Measurements from ENCODE around the gene MBL2. TPM values are rescaled to one million over a fixed set of nuclear protein-coding genes. Genes with fewer than 3 reads are reported as not detected.
A peak's percentile ranks its signal among the peaks of the same experiment; 100 is the strongest.

The MBL2 gene
- total RNA-seq = not detected

- H3K4me1 Mint-ChIP-seq (ENCODE audit: low read depth in 2 of 2) = no peaks in the 10 kb centered on the region
- no peaks in the 10 kb centered on the region for H3K36me3 Mint-ChIP-seq
- DNase-seq (ENCODE audit: low spot score) (no peak), ATAC-seq (no peak)
- H3K9me3 Mint-ChIP-seq = no peaks in the 10 kb centered on the region
- H3K27ac Mint-ChIP-seq = no peak within 1 kb of the TSS
- no peak within 1 kb of the TSS for H3K4me3 Mint-ChIP-seq
- peaks cover 5 to 6% of the 10 kb centered on the region in 2 donors for H3K27me3 Mint-ChIP-seq
Measured at GRCh38 chr10:52772623-52773022, at the start of gene MBL2. Gene MBL2 (minus strand): TSS chr10:52772784. CDS start chr10:52771635, 1,149 bp downstream.

- DNase-seq (ENCODE audit: low spot score) = no peak
- no peaks in the 10 kb centered on the region for H3K27me3 Mint-ChIP-seq
- no peak overlapping the region for H3K4me3 Mint-ChIP-seq
- no peaks in the 10 kb centered on the region for H3K36me3 Mint-ChIP-seq
- peaks cover 4% of the 10 kb centered on the region for H3K9me3 Mint-ChIP-seq
- no peak for ATAC-seq
- no peaks in the 10 kb centered on the region for H3K4me1 Mint-ChIP-seq (ENCODE audit: low read depth in 2 of 2)
- H3K27ac Mint-ChIP-seq = no peak overlapping the region
Measured at GRCh38 chr10:52820309-52820708, 47.7 kb upstream of the MBL2 start.

GRCh38 chr10:52818019-52818418, 45.4 kb upstream of the MBL2 start:
- DNase-seq (ENCODE audit: low spot score) (no peak), ATAC-seq (no peak)

GRCh38 chr10:52814506-52814905, 41.9 kb upstream of the MBL2 start:
- ATAC-seq = no peak
- Mint-ChIP-seq H3K9me3 (peaks cover 4% of the 10 kb centered on the region), H3K4me1 (ENCODE audit: low read depth in 2 of 2) (no peaks in the 10 kb centered on the region), H3K27ac (no peak overlapping the region), H3K27me3 (no peaks in the 10 kb centered on the region), H3K4me3 (no peak overlapping the region), H3K36me3 (no peaks in the 10 kb centered on the region)
- no peak for DNase-seq (ENCODE audit: low spot score)

More at GRCh38 chr10:52818019-52818418, 45.4 kb upstream of the MBL2 start:
- Mint-ChIP-seq H3K4me1 (ENCODE audit: low read depth in 2 of 2) (no peaks in the 10 kb centered on the region), H3K27me3 (no peaks in the 10 kb centered on the region), H3K36me3 (no peaks in the 10 kb centered on the region), H3K27ac (no peak overlapping the region), H3K4me3 (no peak overlapping the region), H3K9me3 (peaks cover 4% of the 10 kb centered on the region)

- Mint-ChIP-seq H3K4me1 (ENCODE audit: low read depth in 2 of 2) (no peaks in the 10 kb centered on the region), H3K27me3 (no peaks in the 10 kb centered on the region), H3K27ac (no peak overlapping the region), H3K36me3 (no peaks in the 10 kb centered on the region), H3K4me3 (no peak overlapping the region), H3K9me3 (peaks cover 4% of the 10 kb centered on the region)
- DNase-seq (ENCODE audit: low spot score) (no peak), ATAC-seq (no peak)
Measured at GRCh38 chr10:52811776-52812175, 39.2 kb upstream of the MBL2 start.

GRCh38 chr10:52810761-52811160, 38.2 kb upstream of the MBL2 start:
- Mint-ChIP-seq H3K4me3 (no peak overlapping the region), H3K27me3 (no peaks in the 10 kb centered on the region), H3K27ac (no peak overlapping the region), H3K9me3 (peaks cover 3% of the 10 kb centered on the region), H3K4me1 (ENCODE audit: low read depth in 2 of 2) (no peaks in the 10 kb centered on the region), H3K36me3 (no peaks in the 10 kb centered on the region)
- no peak for DNase-seq (ENCODE audit: low spot score)
- no peak for ATAC-seq

- H3K4me1 Mint-ChIP-seq (ENCODE audit: low read depth in 2 of 2) = no peaks in the 10 kb centered on the region
- H3K9me3 Mint-ChIP-seq = no peaks in the 10 kb centered on the region
- DNase-seq (ENCODE audit: low spot score) (no peak), ATAC-seq (no peak)
- no peaks in the 10 kb centered on the region for H3K36me3 Mint-ChIP-seq
- no peak overlapping the region for H3K4me3 Mint-ChIP-seq
- H3K27me3 Mint-ChIP-seq = no peaks in the 10 kb centered on the region
- H3K27ac Mint-ChIP-seq = no peak overlapping the region
Measured at GRCh38 chr10:52807803-52808202, 35.2 kb upstream of the MBL2 start.

GRCh38 chr10:52805414-52806285, 33.1 kb upstream of the MBL2 start:
- DNase-seq (ENCODE audit: low spot score) = no peak
- Mint-ChIP-seq H3K27ac (no peak overlapping the region), H3K36me3 (no peaks in the 10 kb centered on the region), H3K27me3 (no peaks in the 10 kb centered on the region), H3K9me3 (peaks cover 2% of the 10 kb centered on the region), H3K4me3 (no peak overlapping the region), H3K4me1 (ENCODE audit: low read depth in 2 of 2) (no peaks in the 10 kb centered on the region)
- ATAC-seq = no peak

GRCh38 chr10:52801947-52802346, 29.4 kb upstream of the MBL2 start:
- ATAC-seq (no peak), DNase-seq (ENCODE audit: low spot score) (no peak)
- Mint-ChIP-seq H3K9me3 (peaks cover 15% of the 10 kb centered on the region), H3K36me3 (no peaks in the 10 kb centered on the region), H3K4me1 (ENCODE audit: low read depth in 2 of 2) (no peaks in the 10 kb centered on the region), H3K27ac (no peak overlapping the region), H3K27me3 (no peaks in the 10 kb centered on the region), H3K4me3 (no peak overlapping the region)

GRCh38 chr10:52786098-52786497, 13.5 kb upstream of the MBL2 start:
- Mint-ChIP-seq H3K27ac (no peak overlapping the region), H3K9me3 (no peaks in the 10 kb centered on the region), H3K27me3 (no peaks in the 10 kb centered on the region), H3K4me1 (ENCODE audit: low read depth in 2 of 2) (no peaks in the 10 kb centered on the region), H3K36me3 (no peaks in the 10 kb centered on the region), H3K4me3 (no peak overlapping the region)
- ATAC-seq (peak in 1 of 2 donors; percentile 16), DNase-seq (ENCODE audit: low spot score) (no peak)

- no peak overlapping the region for H3K4me3 Mint-ChIP-seq
Measured at GRCh38 chr10:52785418-52785817, 12.8 kb upstream of the MBL2 start.

GRCh38 chr10:52783726-52784125, 11.1 kb upstream of the MBL2 start:
- no peaks in the 10 kb centered on the region for H3K4me1 Mint-ChIP-seq (ENCODE audit: low read depth in 2 of 2)
- no peak overlapping the region for H3K4me3 Mint-ChIP-seq
- no peaks in the 10 kb centered on the region for H3K36me3 Mint-ChIP-seq
- DNase-seq (ENCODE audit: low spot score) (no peak), ATAC-seq (no peak)
- no peaks in the 10 kb centered on the region for H3K27me3 Mint-ChIP-seq
- H3K9me3 Mint-ChIP-seq = no peaks in the 10 kb centered on the region
- no peak overlapping the region for H3K27ac Mint-ChIP-seq

More at GRCh38 chr10:52785418-52785817, 12.8 kb upstream of the MBL2 start:
- no peaks in the 10 kb centered on the region for H3K27me3 Mint-ChIP-seq
- no peak for DNase-seq (ENCODE audit: low spot score)
- no peaks in the 10 kb centered on the region for H3K4me1 Mint-ChIP-seq (ENCODE audit: low read depth in 2 of 2)
- no peaks in the 10 kb centered on the region for H3K36me3 Mint-ChIP-seq
- H3K27ac Mint-ChIP-seq = no peak overlapping the region
- no peaks in the 10 kb centered on the region for H3K9me3 Mint-ChIP-seq
- no peak for ATAC-seq

GRCh38 chr10:52782554-52782953, 10.0 kb upstream of the MBL2 start:
- H3K27me3 Mint-ChIP-seq = no peaks in the 10 kb centered on the region
- no peaks in the 10 kb centered on the region for H3K4me1 Mint-ChIP-seq (ENCODE audit: low read depth in 2 of 2)
- H3K4me3 Mint-ChIP-seq = no peak overlapping the region
- no peak overlapping the region for H3K27ac Mint-ChIP-seq
- ATAC-seq (no peak), DNase-seq (ENCODE audit: low spot score) (no peak)
- no peaks in the 10 kb centered on the region for H3K9me3 Mint-ChIP-seq
- no peaks in the 10 kb centered on the region for H3K36me3 Mint-ChIP-seq

GRCh38 chr10:52780391-52781155, 8.0 kb upstream of the MBL2 start:
- DNase-seq (ENCODE audit: low spot score) = no peak
- ATAC-seq = peak in 1 of 2 donors; percentile 26
- H3K4me3 Mint-ChIP-seq = no peak overlapping the region
- no peaks in the 10 kb centered on the region for H3K36me3 Mint-ChIP-seq
- H3K27me3 Mint-ChIP-seq = peaks cover 5 to 6% of the 10 kb centered on the region in 2 donors
- H3K27ac Mint-ChIP-seq = no peak overlapping the region
- H3K4me1 Mint-ChIP-seq (ENCODE audit: low read depth in 2 of 2) = no peaks in the 10 kb centered on the region
- H3K9me3 Mint-ChIP-seq = no peaks in the 10 kb centered on the region
